Activated CD4-positive, alpha-beta T cell treated with anti-CD3 and anti-CD28 coated beads, Interleukin-2, amount 50 U/mL, for 24 hours (primary cell): Measurements from ENCODE around the gene RASD1.
"Not testable (repeated sequence)": the region's sequence is repeated elsewhere in the genome, so short reads cannot be mapped to it uniquely, and the experiment has no call there.

Source experiments
- DNase-seq, 2 donors: peaks; one replicate each; pipeline ENCODE4 v3.0.0-alpha.2; 2020; ENCODE audit warnings: low read depth in 1 of 2, low spot score in 1 of 2

The RASD1 gene

DNA sequence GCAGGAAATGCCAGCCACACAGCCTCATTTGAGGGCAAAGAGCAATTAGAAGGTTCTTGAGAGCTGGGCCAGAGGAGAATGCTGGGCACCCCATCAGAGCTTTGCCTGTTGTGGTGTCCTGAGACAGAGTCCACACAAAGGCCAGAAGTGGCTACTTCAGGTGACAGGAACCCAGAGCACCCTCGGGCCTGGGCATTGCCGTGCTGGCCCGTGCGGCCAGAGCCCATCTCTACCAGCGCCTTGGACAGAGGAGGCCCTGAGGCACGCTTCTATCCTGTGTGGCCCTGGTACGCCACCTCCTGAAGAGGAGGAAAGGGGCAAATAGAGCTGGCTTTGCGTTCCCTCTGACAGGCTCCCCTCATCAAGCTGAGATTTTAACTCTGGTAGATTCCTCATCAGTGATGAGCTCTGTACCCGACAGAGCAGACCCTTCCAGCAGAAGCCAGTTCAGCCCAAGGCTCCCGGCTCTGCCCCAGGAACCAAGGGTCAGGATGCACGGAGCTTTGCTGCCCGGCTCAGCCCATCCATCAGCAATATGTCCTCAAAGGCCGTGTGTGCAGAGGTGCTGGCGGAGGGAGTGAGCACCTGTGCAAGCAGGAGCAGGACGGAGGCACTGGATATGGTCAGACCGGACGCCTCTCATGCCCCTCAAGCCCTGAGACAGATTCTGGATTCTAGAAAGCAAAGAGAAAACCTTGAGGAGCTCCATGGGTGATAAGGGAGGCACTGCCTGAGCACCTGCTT lies 3.4 kb upstream of the RASD1 start:
- no peak for DNase-seq

DNA sequence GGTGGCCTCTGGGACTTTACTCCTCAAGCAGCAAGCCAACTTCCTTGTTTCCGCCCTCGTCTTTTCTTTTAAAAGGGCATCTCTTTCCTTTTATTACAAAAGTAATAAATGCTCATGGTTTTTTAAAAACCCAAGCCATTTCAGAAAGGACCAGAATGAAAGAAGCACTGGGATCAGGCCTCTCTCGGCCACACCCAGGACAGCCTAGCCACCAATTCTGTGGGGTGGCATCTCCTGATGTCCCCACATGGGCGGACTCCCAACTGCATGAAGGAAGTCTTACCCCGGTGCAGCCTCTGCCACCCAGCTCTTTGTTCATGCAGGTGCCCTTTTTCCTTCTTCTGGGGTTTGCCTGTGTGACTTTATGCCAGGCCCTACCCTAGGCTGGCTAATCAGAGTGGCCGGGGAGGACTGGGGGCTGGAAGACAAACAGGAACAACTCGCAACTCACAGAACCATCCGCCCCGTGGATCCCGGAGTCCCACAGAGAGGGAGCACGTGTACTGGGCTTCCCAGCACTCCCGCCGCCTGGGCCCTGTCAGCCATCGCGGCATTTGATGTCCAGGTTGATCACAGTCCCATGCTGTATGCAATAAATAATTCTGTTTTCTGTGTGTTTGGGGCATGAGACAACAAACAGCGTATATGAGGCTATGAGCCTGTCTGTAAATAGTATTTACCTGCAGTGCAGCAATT lies 2.6 kb upstream of the RASD1 start:
- DNase-seq = no peak

DNA sequence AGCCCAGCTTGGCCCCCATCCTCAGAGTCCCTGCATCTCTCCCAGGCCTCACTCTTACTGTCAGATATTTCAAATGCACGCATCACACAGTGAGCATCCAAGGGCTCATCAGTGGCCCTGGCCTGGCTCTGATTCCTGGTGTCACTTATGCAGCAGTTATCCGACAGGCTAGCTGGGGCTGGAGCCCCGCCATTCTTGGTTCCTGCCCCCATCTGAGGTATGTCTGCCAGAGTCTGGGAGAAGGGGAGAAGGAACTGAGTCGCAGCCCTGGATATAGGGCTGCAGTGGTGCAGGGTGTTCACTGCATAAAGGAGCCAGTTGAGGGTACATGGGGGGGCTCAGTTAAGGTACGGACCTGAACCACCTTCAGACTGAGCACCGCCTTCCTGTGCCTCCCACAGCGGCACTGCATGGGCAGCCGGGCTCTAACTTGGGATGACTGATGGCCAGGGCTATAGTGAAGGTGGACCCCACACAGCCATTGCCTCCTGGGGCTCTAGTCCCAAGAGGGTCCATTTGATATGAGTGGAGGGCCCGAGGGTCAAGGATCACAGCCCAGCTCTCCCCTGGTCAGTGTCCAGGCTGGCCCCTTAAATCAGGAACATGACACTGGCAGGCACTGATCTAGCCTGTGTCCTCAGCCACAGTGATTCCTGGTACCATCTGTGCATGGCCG lies 1.8 kb upstream of the RASD1 start:
- no peak for DNase-seq

- no peak for DNase-seq
Measured at GRCh38 chr17:17497065-17497844, 1.1 kb upstream of the RASD1 start.

GRCh38 chr17:17495536-17496188 lies 533 bp downstream of the RASD1 start:
- DNase-seq = no peak

DNA sequence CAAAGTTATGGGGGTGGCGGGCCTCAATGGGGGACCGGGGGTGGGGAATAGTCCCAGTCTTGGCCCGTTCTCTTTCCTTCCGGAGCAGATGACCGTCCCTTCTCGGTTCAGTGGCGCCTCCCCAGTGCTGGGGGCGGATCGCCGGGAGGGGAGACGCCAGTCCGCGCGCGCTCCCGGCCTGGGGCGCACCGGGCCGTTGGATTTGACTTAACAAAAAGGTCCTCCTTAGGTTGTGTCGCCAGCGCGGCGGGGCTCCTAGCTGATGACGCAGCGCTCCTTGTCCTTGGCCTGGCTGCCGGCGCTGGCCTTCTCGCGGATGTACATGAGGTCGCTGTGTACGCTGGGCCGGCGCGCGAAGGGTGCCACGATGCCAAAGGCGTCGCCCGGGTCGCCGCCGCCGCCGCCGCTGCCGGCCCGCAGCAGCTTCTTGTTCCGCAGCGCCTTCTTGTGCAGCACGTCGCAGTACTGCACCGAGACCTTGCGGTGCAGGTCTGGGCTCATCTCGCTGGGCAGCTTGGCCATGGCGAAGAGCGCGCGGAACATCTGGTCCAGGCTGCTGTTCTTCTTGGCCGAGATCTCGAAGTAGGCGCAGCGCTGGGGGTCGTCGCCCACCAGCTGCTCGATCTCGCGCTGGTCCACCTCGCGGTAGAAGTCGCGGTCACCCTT lies 1.2 kb downstream of the RASD1 start:
- DNase-seq = no peak

DNA sequence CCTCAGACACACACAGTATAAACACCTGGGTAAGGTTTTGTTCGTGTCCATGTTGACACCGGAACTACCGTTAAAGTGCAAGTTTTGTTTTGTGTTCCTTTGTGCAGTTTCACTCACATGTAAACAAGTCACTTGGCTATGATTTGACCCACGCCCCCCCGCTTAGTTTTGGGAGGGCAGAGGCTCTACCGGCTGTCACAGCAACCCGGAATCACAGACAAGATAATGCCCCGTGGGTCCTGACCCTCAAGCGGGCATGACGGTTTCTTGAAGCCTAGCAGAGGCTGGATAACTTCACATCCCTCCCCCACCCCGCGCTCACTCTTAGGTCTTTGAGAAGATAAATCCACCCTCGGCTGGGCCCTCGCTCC lies 1.7 kb downstream of the RASD1 start:
- DNase-seq = no peak

GRCh38 chr17:17493986-17494466 lies 2.2 kb downstream of the RASD1 start:
- DNase-seq = no peak

- no peak for DNase-seq
Measured at GRCh38 chr17:17493249-17493985, 2.8 kb downstream of the RASD1 start.

GRCh38 chr17:17492571-17492970 lies 3.6 kb downstream of the RASD1 start:
- DNase-seq = no peak

DNA sequence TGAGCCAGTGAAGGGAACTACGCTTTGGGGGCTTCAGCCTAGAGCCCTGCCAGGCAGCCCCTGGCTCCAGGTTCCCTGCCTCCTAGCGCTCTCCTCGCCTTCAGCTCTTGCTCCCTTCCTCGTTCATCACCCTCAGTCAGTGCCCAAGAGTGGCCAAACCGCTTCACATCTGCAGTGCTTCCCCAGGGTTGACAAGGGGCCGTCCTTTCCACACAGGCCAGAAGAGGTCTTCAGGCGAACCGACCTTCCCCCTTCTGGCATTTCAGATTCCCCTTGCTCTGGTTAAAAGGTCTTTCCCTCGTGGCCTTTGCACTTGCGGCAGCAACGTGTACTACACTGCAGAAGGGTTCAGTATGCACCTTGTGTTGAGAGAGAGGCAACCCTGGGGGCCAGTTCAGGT lies 4.1 kb downstream of the RASD1 start:
- no peak for DNase-seq

- no peak for DNase-seq
Measured at GRCh38 chr17:17491546-17491988, 4.6 kb downstream of the RASD1 start.

DNA sequence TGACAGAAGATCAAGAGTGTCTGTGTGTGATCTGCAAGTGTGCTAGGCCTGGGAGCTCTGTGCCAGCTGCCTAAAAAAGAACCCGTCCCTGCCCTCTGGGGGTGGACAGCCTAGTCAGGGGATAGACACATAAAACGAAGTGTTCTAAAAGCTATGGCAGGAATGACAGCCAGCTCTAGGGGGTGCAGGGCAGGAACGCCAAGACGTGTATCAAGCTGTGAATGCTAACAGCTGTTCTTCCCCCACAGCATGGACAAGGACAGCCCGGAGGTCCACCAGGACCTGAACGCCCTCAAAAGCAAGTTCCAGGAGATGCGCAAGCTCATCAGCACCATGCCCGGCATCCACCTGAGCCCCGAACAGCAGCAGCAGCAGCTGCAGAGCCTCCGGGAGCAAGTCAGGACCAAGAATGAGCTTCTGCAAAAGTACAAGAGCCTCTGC lies 5.1 kb downstream of the RASD1 start:
- no peak for DNase-seq

- no peak for DNase-seq
Measured at GRCh38 chr17:17487998-17488397, 8.2 kb downstream of the RASD1 start.

- not testable (repeated sequence) for DNase-seq
Measured at GRCh38 chr17:17486416-17486815, 9.8 kb downstream of the RASD1 start.

DNA sequence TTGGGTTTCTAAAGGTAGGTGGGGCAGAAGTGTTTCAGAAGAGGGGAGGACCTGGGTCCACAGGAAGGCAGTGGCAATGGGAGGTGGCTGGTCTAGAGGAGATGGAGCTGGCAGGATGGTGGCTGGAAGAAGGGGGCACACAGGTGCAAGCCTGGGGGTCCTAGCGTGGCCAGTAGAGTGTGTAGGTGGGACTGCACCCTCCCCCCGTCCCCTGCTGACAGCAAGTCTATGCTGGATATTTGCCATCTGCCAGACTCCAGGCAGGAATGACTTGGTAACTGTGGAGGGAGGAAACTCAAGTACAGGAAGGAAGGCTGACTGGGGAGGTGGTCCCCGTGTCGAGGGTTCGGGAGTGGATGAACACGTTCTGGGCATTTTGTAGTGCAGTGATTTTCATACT lies 10.8 kb downstream of the RASD1 start:
- no peak for DNase-seq

DNA sequence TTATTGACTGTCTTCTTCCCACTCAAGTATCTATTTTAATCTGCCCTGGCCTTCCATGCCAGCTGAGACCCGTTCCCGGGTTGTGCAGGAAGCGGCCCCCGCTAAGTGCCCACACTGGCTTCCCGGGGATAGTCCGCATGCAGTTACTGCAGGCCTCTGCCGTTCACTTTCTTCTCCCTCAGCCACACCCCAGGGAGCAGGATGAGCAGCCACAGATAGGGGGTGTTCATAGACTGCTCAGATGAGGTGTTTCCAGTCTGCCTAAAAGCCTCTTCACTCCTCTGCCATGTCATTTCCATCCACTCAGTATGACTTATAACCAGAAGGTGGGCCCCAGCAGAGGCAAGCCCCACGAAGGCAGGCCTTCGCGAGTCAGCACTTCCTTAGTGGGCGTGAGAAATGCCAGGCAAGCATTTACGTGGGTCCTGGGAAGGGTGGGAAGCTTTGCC lies 11.7 kb downstream of the RASD1 start:
- DNase-seq = peak in 1 of 2 donors; percentile 26

DNA sequence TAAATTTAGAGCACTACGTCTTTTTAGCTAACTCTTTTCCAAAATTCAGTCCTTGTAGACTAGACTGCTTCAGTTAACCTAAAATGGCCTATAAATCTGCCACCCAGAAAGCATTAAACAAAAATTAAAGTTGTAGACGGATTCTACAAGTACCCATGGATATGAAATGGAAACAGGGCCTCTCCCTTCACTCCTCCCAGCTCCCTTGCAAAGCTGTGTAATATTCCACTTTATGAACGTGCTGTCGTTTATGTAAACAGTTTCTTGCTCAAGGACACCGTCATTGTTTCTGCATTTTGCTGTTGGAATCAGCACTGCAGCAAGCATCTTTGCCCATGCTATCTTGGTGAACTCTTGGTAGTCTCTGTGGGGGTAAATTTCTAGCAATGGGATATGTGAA lies 14.3 kb downstream of the RASD1 start:
- DNase-seq = no peak

- no peak for DNase-seq
Measured at GRCh38 chr17:17480593-17481148, 15.5 kb downstream of the RASD1 start.
